Suprapubic skin (tissue), 3 donors: ENCODE data around the gene PKP3.

Experiments used
- CTCF ChIP-seq, 2 donors: fragments of 200-600 bp in 1 of 2; fragments of 450-650 bp in 1 of 2; sonication (generic) in 1 of 2; IDR thresholded peaks; one replicate each; pipeline ENCODE4 v1.5.1; 2016 to 2019; ENCODE audit warnings: antibody characterized with exemption in 2 of 2, mild to moderate bottlenecking in 1 of 2, moderate library complexity in 1 of 2
- POLR2A ChIP-seq, 2 donors: fragments of 450-650 bp; IDR thresholded peaks; one replicate each; pipeline ENCODE4 v1.6.1; 2017; ENCODE audit warnings: antibody characterized with exemption in 2 of 2, mild to moderate bottlenecking in 2 of 2, moderate library complexity in 2 of 2

DNA sequence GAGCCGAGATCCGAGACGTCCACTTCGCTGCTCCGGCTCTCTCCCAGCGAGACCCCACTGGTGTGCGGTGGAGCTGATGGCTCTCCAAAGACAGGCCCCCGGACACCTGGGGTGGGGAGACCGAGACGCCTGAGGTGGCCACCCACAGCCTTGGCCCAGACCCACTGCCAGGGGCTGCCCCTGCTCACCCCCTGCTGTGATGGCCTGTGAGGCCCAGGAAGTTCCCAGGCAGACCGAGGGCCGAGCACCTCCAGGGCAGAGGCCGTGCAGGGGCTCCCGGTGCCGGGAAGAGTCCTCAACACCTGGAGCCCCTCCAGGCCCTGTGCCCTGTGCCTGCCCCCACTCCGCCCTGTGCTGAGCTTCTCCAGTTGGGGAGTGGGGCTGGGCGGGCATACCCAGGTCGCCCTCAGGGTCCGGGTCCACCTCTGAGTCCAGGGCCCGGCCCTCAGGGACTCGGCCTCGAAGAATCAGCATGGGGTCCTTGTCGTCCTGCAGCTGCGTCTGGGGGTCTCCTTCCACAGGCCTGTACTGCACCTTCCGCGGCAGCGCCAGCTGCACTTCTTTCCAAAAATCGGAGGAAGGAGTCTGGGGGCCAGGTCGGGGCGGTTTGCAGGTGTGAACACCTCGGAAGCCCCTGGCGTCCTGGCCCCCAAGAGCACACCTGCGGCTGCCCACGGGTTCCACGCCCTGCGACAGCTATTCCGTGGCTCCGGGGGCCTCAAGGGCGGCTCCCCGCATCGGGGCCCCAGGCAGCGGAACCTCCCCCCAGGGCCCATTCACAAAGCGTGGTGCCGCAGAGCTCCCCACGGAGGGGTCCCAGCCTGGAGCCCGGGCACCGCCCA, 12.2 kb downstream of the PKP3 start:
- TF ChIP-seq CTCF (IDR thresholded peaks at IDR 0.05) (no peak), POLR2A (IDR thresholded peaks at IDR 0.05) (no peak)
